Trophoblast cell (in vitro differentiated cells and primary cell): ENCODE results near the gene GAREM1.
A peak's percentile ranks its signal among the peaks of the same experiment; 100 is the strongest.

Experiments used
- DNase-seq, 2 donors: peaks; one replicate each; pipeline ENCODE4 v3.0.0-alpha.2; 2016
- H2AFZ ChIP-seq: 2 replicates; pipeline ENCODE4 v1.6.1; 2013; ENCODE audit warnings: low read length, moderate library complexity, mild to moderate bottlenecking; ENCODE audit not compliant: insufficient read depth, poor library complexity
- H2AK5ac ChIP-seq: 2 replicates; pipeline ENCODE4 v1.6.1; 2013; ENCODE audit warnings: mild to moderate bottlenecking, low read length
- H2BK120ac ChIP-seq: 2 replicates; pipeline ENCODE4 v1.6.1; 2013; ENCODE audit warnings: low read length, mild to moderate bottlenecking, moderate library complexity; ENCODE audit not compliant: insufficient read depth, poor library complexity
- H2BK12ac ChIP-seq: 2 replicates; pipeline ENCODE4 v1.6.1; 2013; ENCODE audit warnings: mild to moderate bottlenecking, low read length, moderate library complexity
- H2BK5ac ChIP-seq: 2 replicates; pipeline ENCODE4 v1.6.1; 2013; ENCODE audit warnings: low read length, low read depth, moderate library complexity, mild to moderate bottlenecking; ENCODE audit not compliant: poor library complexity
- H3K14ac ChIP-seq: 2 replicates; pipeline ENCODE4 v1.6.1; 2013; ENCODE audit warnings: mild to moderate bottlenecking, low read length
- H3K18ac ChIP-seq: 2 replicates; pipeline ENCODE4 v1.6.1; 2013; ENCODE audit warnings: mild to moderate bottlenecking, low read length
- H3K23ac ChIP-seq: 2 replicates; pipeline ENCODE4 v1.6.1; 2013; ENCODE audit warnings: low read length
- H3K27ac ChIP-seq: 2 replicates; pipeline ENCODE4 v1.5.1; 2013; ENCODE audit warnings: low read depth, mild to moderate bottlenecking, inconsistent platforms, low read length, moderate library complexity
- H3K27me3 ChIP-seq: 2 replicates; pipeline ENCODE4 v1.6.1; 2013; ENCODE audit warnings: inconsistent platforms, mild to moderate bottlenecking, low read length, moderate library complexity; ENCODE audit not compliant: insufficient read depth
- H3K36me3 ChIP-seq, 2 experiments: 1 replicate in 1 of 2; 2 replicates in 1 of 2; pipeline ENCODE4 v1.6.1; 2013; ENCODE audit warnings: low read length in 2 of 2, mild to moderate bottlenecking in 2 of 2, moderate library complexity in 1 of 2; ENCODE audit not compliant: insufficient read depth in 2 of 2, control insufficient read depth in 1 of 2
- H3K4ac ChIP-seq: 2 replicates; pipeline ENCODE4 v1.6.1; 2013; ENCODE audit warnings: low read depth, mild to moderate bottlenecking, low read length, moderate library complexity
- H3K4me1 ChIP-seq, 2 experiments: 1 replicate in 1 of 2; 2 replicates in 1 of 2; pipeline ENCODE4 v1.6.1; 2013; ENCODE audit warnings: low read length in 2 of 2, mild to moderate bottlenecking in 2 of 2, moderate library complexity in 1 of 2; ENCODE audit not compliant: insufficient read depth in 2 of 2, control insufficient read depth in 1 of 2
- H3K4me2 ChIP-seq: 2 replicates; pipeline ENCODE4 v1.6.1; 2013; ENCODE audit warnings: inconsistent platforms, mild to moderate bottlenecking, low read length, moderate library complexity
- H3K4me3 ChIP-seq: 2 replicates; pipeline ENCODE4 v1.5.1; 2013; ENCODE audit warnings: mild to moderate bottlenecking, low read depth, low read length, inconsistent platforms
- H3K79me1 ChIP-seq: one replicate; pipeline ENCODE4 v1.6.1; 2013; ENCODE audit warnings: low read length
- H3K79me2 ChIP-seq: 2 replicates; pipeline ENCODE4 v1.6.1; 2013; ENCODE audit warnings: low read length, mild to moderate bottlenecking; ENCODE audit not compliant: control insufficient read depth, insufficient read depth, poor library complexity
- H3K9ac ChIP-seq: 2 replicates; pipeline ENCODE4 v1.6.1; 2013; ENCODE audit warnings: mild to moderate bottlenecking, low read length
- H3K9me3 ChIP-seq: 2 replicates; pipeline ENCODE4 v1.6.1; 2013; ENCODE audit warnings: low read depth, mild to moderate bottlenecking, control low read depth, inconsistent platforms, low read length; ENCODE audit not compliant: insufficient read depth
- H4K12ac ChIP-seq: 2 replicates; pipeline ENCODE4 v1.6.1; 2013; ENCODE audit warnings: low read depth, mild to moderate bottlenecking, low read length, moderate library complexity
- H4K8ac ChIP-seq: 2 replicates; pipeline ENCODE4 v1.6.1; 2013; ENCODE audit warnings: low read depth, mild to moderate bottlenecking, low read length, moderate library complexity
- H4K91ac ChIP-seq: one replicate; pipeline ENCODE4 v1.6.1; 2013; ENCODE audit warnings: low read depth, mild to moderate bottlenecking, low read length, moderate library complexity
- WGBS: extraction: QIAGEN DNeasy Blood & Tissue Kit; methylation state at CpG from one replicate; pipeline ENCODE4 v1.1.7; 2013; ENCODE audit warnings: missing lambda C conversion rate; ENCODE audit not compliant: insufficient read length, insufficient coverage; ENCODE audit errors: extremely low coverage; 5-methylcytosine and 5-hydroxymethylcytosine counted together

Gene GAREM1

DNA sequence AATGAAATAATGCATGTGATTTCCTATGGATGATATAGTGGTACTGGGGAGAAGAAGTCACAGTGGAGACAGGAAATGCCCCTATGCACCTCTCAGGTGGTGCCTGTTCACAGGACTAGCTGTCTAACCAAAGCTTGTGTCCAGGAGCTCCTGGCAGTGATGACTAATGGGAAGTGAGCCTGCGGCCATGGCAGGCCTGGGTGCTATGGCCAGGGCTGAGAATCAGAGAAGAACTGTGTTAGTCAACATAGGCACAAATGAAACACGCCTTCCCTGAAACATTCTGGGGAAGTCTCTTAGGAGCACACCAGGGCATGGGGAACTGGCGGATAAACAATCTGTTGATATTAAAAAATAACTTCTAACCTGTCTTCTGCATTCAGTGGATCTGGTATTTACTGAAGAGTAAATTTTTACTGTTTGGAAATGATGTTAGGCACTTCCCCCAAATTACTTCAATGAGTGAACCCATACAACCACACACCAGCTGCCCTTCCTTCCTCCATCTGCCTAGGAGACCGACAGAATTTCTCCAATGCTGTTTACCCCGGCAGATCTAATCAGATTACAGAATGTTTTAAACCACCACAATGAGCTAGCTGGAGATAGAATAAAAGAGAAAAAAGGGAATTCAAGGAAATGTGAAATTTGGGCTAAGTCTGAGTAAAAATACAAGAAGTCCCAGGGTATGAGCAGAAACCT, 213.4 kb downstream of the GAREM1 start:
- H3K36me3 ChIP-seq = no peaks in the 10 kb centered on the region
- no peaks in the 10 kb centered on the region for H3K79me2 ChIP-seq
- H3K4me1 ChIP-seq = peaks cover 2% of the 10 kb centered on the region in 2 experiments
- no peak overlapping the region for H3K9ac ChIP-seq
- no peak overlapping the region for H3K27ac ChIP-seq
- DNase-seq = peak in 1 of 2 donors; percentile 15
- no peak overlapping the region for H2AK5ac ChIP-seq
- H3K4me3 ChIP-seq = no peak overlapping the region
- H4K8ac ChIP-seq = no peak overlapping the region
- no peak overlapping the region for H4K12ac ChIP-seq
- WGBS = no CpG with 5 or more reads among the region's 5 CpGs
- H4K91ac ChIP-seq = no peak overlapping the region
- H3K14ac ChIP-seq = no peak overlapping the region
- H3K18ac ChIP-seq = no peak overlapping the region
- no peak overlapping the region for H2BK5ac ChIP-seq
- no peak overlapping the region for H3K4me2 ChIP-seq
- no peak overlapping the region for H3K4ac ChIP-seq
- H3K79me1 ChIP-seq = no peaks in the 10 kb centered on the region
- H2BK12ac ChIP-seq = no peak overlapping the region
- no peaks in the 10 kb centered on the region for H3K9me3 ChIP-seq
- H3K27me3 ChIP-seq = no peaks in the 10 kb centered on the region
- no peak overlapping the region for H2AFZ ChIP-seq
- H2BK120ac ChIP-seq = no peak overlapping the region
- no peak overlapping the region for H3K23ac ChIP-seq

DNA sequence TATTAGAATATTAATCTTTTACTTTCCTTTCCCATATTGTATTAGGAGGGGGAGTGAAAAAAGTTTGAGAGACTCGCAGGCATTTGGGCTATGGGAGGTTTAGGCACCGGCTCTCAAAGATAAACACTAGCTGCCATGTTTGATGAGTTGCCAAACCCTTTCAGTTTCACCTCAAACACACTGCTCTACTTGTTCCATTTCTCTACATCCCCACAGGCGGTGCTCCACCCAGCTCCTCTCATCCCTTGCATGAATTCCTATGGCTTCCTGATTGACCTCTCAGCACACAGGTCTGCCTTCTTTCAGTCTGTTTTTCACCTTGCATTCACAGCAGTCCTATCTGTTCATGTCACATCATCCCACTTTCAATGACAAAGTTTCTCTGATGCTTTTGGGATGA, 215.1 kb downstream of the GAREM1 start:
- Histone ChIP-seq H4K8ac (no peak overlapping the region), H2BK5ac (no peak overlapping the region), H3K79me1 (no peaks in the 10 kb centered on the region), H4K91ac (no peak overlapping the region), H3K36me3 (no peaks in the 10 kb centered on the region), H3K14ac (no peak overlapping the region), H3K27me3 (no peaks in the 10 kb centered on the region), H4K12ac (no peak overlapping the region), H3K4me1 (peaks cover 2 to 4% of the 10 kb centered on the region in 2 experiments), H3K9me3 (no peaks in the 10 kb centered on the region), H2BK12ac (no peak overlapping the region), H3K23ac (no peak overlapping the region), H3K79me2 (no peaks in the 10 kb centered on the region), H2AFZ (no peak overlapping the region), H2BK120ac (no peak overlapping the region), H3K27ac (no peak overlapping the region), H3K4ac (no peak overlapping the region), H2AK5ac (no peak overlapping the region), H3K18ac (no peak overlapping the region), H3K4me2 (no peak overlapping the region), H3K9ac (no peak overlapping the region), H3K4me3 (no peak overlapping the region)
- WGBS = no CpG with 5 or more reads among the region's 3 CpGs
- DNase-seq = no peak

DNA sequence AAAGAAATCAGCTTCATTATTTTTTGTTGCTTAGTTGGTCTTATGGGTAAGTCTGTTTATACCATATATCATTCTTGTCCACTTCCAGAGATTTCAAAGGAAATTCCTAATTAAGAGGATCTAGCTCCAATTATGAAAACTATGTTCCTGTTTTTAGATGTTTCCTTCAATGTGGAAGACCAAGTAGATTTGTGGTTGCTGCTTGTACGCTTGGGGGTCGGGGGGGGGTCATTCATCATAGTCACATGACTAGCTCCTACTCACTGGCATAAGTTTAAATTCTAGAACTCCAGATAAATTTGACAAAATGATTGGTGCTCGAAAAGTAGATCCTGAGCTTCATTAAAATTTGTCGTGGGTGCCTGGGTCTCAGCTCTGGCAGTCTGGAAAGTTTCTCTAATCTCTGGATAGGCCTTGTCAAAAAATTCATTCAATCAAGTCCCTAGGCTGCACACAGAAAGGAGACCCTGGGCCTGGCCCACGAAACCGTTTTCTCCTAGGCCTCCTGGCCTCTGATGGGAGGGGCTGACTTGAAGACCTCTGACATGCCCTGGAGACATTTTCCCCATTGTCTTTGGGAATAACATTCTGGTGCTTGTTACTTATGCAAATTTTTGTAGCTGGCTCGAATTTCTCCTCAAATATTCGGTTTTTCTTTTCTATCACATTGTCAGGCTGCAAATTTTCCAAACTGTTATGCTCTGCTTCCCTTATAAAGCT, 218.4 kb downstream of the GAREM1 start:
- H3K18ac ChIP-seq = no peak overlapping the region
- no peak overlapping the region for H3K4me2 ChIP-seq
- H3K14ac ChIP-seq = no peak overlapping the region
- H3K23ac ChIP-seq = no peak overlapping the region
- no peak overlapping the region for H2AFZ ChIP-seq
- no peak overlapping the region for H3K27ac ChIP-seq
- H4K91ac ChIP-seq = no peak overlapping the region
- no peaks in the 10 kb centered on the region for H3K36me3 ChIP-seq
- H3K4me3 ChIP-seq = no peak overlapping the region
- H2AK5ac ChIP-seq = no peak overlapping the region
- H2BK12ac ChIP-seq = no peak overlapping the region
- H3K27me3 ChIP-seq = no peaks in the 10 kb centered on the region
- H3K4ac ChIP-seq = no peak overlapping the region
- peaks cover 2 to 4% of the 10 kb centered on the region in 2 experiments for H3K4me1 ChIP-seq
- no peak overlapping the region for H3K9ac ChIP-seq
- H3K79me2 ChIP-seq = no peaks in the 10 kb centered on the region
- WGBS = no CpG with 5 or more reads among the region's 8 CpGs
- no peak overlapping the region for H4K8ac ChIP-seq
- no peak overlapping the region for H2BK120ac ChIP-seq
- H3K79me1 ChIP-seq = no peaks in the 10 kb centered on the region
- H4K12ac ChIP-seq = no peak overlapping the region
- no peaks in the 10 kb centered on the region for H3K9me3 ChIP-seq
- no peak for DNase-seq
- H2BK5ac ChIP-seq = no peak overlapping the region

DNA sequence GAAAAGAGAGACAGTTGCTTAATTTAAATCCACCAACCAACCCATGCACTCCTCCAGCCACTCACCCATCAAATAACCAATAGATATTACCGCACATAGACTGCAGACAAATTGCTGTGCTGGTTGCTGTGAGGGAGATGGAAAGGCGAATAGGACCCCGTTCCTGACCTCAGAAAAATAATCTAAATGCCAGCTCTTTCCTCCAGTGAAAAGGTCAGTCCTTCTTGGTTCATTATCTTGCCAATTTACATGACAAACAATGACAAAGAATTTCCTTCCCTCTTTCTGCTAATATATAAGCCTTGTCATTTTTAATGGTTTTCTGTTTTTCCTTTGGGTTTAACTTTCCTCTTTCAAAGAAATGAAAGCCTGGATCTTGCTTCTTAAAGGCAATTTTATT, 219.2 kb downstream of the GAREM1 start:
- H3K27me3 ChIP-seq = no peaks in the 10 kb centered on the region
- H2BK12ac ChIP-seq = no peak overlapping the region
- H3K79me1 ChIP-seq = no peaks in the 10 kb centered on the region
- H3K79me2 ChIP-seq = no peaks in the 10 kb centered on the region
- DNase-seq = no peak
- no peaks in the 10 kb centered on the region for H3K36me3 ChIP-seq
- no peak overlapping the region for H2BK120ac ChIP-seq
- no peak overlapping the region for H3K4ac ChIP-seq
- H4K91ac ChIP-seq = no peak overlapping the region
- H3K4me1 ChIP-seq = peaks cover 2 to 4% of the 10 kb centered on the region in 2 experiments
- H3K23ac ChIP-seq = no peak overlapping the region
- H4K8ac ChIP-seq = no peak overlapping the region
- H3K14ac ChIP-seq = no peak overlapping the region
- WGBS = no CpG with 5 or more reads among the region's 3 CpGs
- no peak overlapping the region for H3K27ac ChIP-seq
- no peak overlapping the region for H3K18ac ChIP-seq
- H3K9me3 ChIP-seq = no peaks in the 10 kb centered on the region
- H3K4me3 ChIP-seq = no peak overlapping the region
- no peak overlapping the region for H3K9ac ChIP-seq
- no peak overlapping the region for H2BK5ac ChIP-seq
- H4K12ac ChIP-seq = no peak overlapping the region
- H2AK5ac ChIP-seq = no peak overlapping the region
- H2AFZ ChIP-seq = no peak overlapping the region
- no peak overlapping the region for H3K4me2 ChIP-seq
